Trophoblast cell (in vitro differentiated cells and primary cell): ENCODE results near the gene MMP25.

ENCODE experiments used
- DNase-seq, 2 donors: peaks; one replicate each; pipeline ENCODE4 v3.0.0-alpha.2; 2016
- H2AFZ ChIP-seq: 2 replicates; pipeline ENCODE4 v1.6.1; 2013; ENCODE audit warnings: low read length, moderate library complexity, mild to moderate bottlenecking; ENCODE audit not compliant: insufficient read depth, poor library complexity
- H2AK5ac ChIP-seq: 2 replicates; pipeline ENCODE4 v1.6.1; 2013; ENCODE audit warnings: mild to moderate bottlenecking, low read length
- H2BK120ac ChIP-seq: 2 replicates; pipeline ENCODE4 v1.6.1; 2013; ENCODE audit warnings: low read length, mild to moderate bottlenecking, moderate library complexity; ENCODE audit not compliant: insufficient read depth, poor library complexity
- H2BK12ac ChIP-seq: 2 replicates; pipeline ENCODE4 v1.6.1; 2013; ENCODE audit warnings: mild to moderate bottlenecking, low read length, moderate library complexity
- H2BK5ac ChIP-seq: 2 replicates; pipeline ENCODE4 v1.6.1; 2013; ENCODE audit warnings: low read length, low read depth, moderate library complexity, mild to moderate bottlenecking; ENCODE audit not compliant: poor library complexity
- H3K14ac ChIP-seq: 2 replicates; pipeline ENCODE4 v1.6.1; 2013; ENCODE audit warnings: mild to moderate bottlenecking, low read length
- H3K18ac ChIP-seq: 2 replicates; pipeline ENCODE4 v1.6.1; 2013; ENCODE audit warnings: mild to moderate bottlenecking, low read length
- H3K23ac ChIP-seq: 2 replicates; pipeline ENCODE4 v1.6.1; 2013; ENCODE audit warnings: low read length
- H3K27ac ChIP-seq: 2 replicates; pipeline ENCODE4 v1.5.1; 2013; ENCODE audit warnings: low read depth, mild to moderate bottlenecking, inconsistent platforms, low read length, moderate library complexity
- H3K27me3 ChIP-seq: 2 replicates; pipeline ENCODE4 v1.6.1; 2013; ENCODE audit warnings: inconsistent platforms, mild to moderate bottlenecking, low read length, moderate library complexity; ENCODE audit not compliant: insufficient read depth
- H3K36me3 ChIP-seq, 2 experiments: 1 replicate in 1 of 2; 2 replicates in 1 of 2; pipeline ENCODE4 v1.6.1; 2013; ENCODE audit warnings: low read length in 2 of 2, mild to moderate bottlenecking in 2 of 2, moderate library complexity in 1 of 2; ENCODE audit not compliant: insufficient read depth in 2 of 2, control insufficient read depth in 1 of 2
- H3K4ac ChIP-seq: 2 replicates; pipeline ENCODE4 v1.6.1; 2013; ENCODE audit warnings: low read depth, mild to moderate bottlenecking, low read length, moderate library complexity
- H3K4me1 ChIP-seq, 2 experiments: 1 replicate in 1 of 2; 2 replicates in 1 of 2; pipeline ENCODE4 v1.6.1; 2013; ENCODE audit warnings: low read length in 2 of 2, mild to moderate bottlenecking in 2 of 2, moderate library complexity in 1 of 2; ENCODE audit not compliant: insufficient read depth in 2 of 2, control insufficient read depth in 1 of 2
- H3K4me2 ChIP-seq: 2 replicates; pipeline ENCODE4 v1.6.1; 2013; ENCODE audit warnings: inconsistent platforms, mild to moderate bottlenecking, low read length, moderate library complexity
- H3K4me3 ChIP-seq: 2 replicates; pipeline ENCODE4 v1.5.1; 2013; ENCODE audit warnings: mild to moderate bottlenecking, low read depth, low read length, inconsistent platforms
- H3K79me1 ChIP-seq: one replicate; pipeline ENCODE4 v1.6.1; 2013; ENCODE audit warnings: low read length
- H3K79me2 ChIP-seq: 2 replicates; pipeline ENCODE4 v1.6.1; 2013; ENCODE audit warnings: low read length, mild to moderate bottlenecking; ENCODE audit not compliant: control insufficient read depth, insufficient read depth, poor library complexity
- H3K9ac ChIP-seq: 2 replicates; pipeline ENCODE4 v1.6.1; 2013; ENCODE audit warnings: mild to moderate bottlenecking, low read length
- H3K9me3 ChIP-seq: 2 replicates; pipeline ENCODE4 v1.6.1; 2013; ENCODE audit warnings: low read depth, mild to moderate bottlenecking, control low read depth, inconsistent platforms, low read length; ENCODE audit not compliant: insufficient read depth
- H4K12ac ChIP-seq: 2 replicates; pipeline ENCODE4 v1.6.1; 2013; ENCODE audit warnings: low read depth, mild to moderate bottlenecking, low read length, moderate library complexity
- H4K8ac ChIP-seq: 2 replicates; pipeline ENCODE4 v1.6.1; 2013; ENCODE audit warnings: low read depth, mild to moderate bottlenecking, low read length, moderate library complexity
- H4K91ac ChIP-seq: one replicate; pipeline ENCODE4 v1.6.1; 2013; ENCODE audit warnings: low read depth, mild to moderate bottlenecking, low read length, moderate library complexity
- WGBS: extraction: QIAGEN DNeasy Blood & Tissue Kit; methylation state at CpG from one replicate; pipeline ENCODE4 v1.1.7; 2013; ENCODE audit warnings: missing lambda C conversion rate; ENCODE audit not compliant: insufficient read length, insufficient coverage; ENCODE audit errors: extremely low coverage; 5-methylcytosine and 5-hydroxymethylcytosine counted together

The MMP25 gene

GRCh38 chr16:3022208-3022683, 24.1 kb upstream of the MMP25 start:
- no CpG with 5 or more reads among the region's 8 CpGs for WGBS
- peaks cover 17 to 18% of the 10 kb centered on the region in 2 experiments for H3K4me1 ChIP-seq
- H4K91ac ChIP-seq, result peak overlapping the region; percentile 97
- peak overlapping the region; percentile 95 for H2BK120ac ChIP-seq
- H3K4me2 ChIP-seq, result peak overlapping the region; percentile 80
- peak overlapping the region; percentile 17 for H2AFZ ChIP-seq
- peak overlapping the region; percentile 59 for H2AK5ac ChIP-seq
- H3K27me3 ChIP-seq, result no peaks in the 10 kb centered on the region
- no peak overlapping the region for H3K23ac ChIP-seq
- H4K12ac ChIP-seq, result peak overlapping the region; percentile 82
- peaks cover 31% of the 10 kb centered on the region for H3K79me2 ChIP-seq
- peak overlapping the region; percentile 92 for H3K4me3 ChIP-seq
- no peaks in the 10 kb centered on the region for H3K9me3 ChIP-seq
- H3K4ac ChIP-seq, result peak overlapping the region; percentile 85
- peak overlapping the region; percentile 89 for H3K9ac ChIP-seq
- peak overlapping the region; percentile 96 for H3K18ac ChIP-seq
- peak overlapping the region; percentile 98 for H2BK5ac ChIP-seq
- H3K36me3 ChIP-seq, result peaks cover 31 to 33% of the 10 kb centered on the region in 2 experiments
- H3K27ac ChIP-seq, result peak overlapping the region; percentile 100
- peak overlapping the region; percentile 81 for H2BK12ac ChIP-seq
- H3K14ac ChIP-seq, result peak overlapping the region; percentile 97
- DNase-seq, result peak; percentile 92 to 93
- H3K79me1 ChIP-seq, result peaks cover 44% of the 10 kb centered on the region
- H4K8ac ChIP-seq, result peak overlapping the region; percentile 90

GRCh38 chr16:3022684-3023414, 23.5 kb upstream of the MMP25 start:
- Histone ChIP-seq H4K8ac (peak overlapping the region; percentile 82), H2BK120ac (peak overlapping the region; percentile 74), H3K23ac (no peak overlapping the region), H3K4me2 (peak overlapping the region; percentile 80), H3K9me3 (no peaks in the 10 kb centered on the region), H3K79me1 (peaks cover 38% of the 10 kb centered on the region), H3K4me3 (peak overlapping the region; percentile 75), H3K18ac (peak overlapping the region; percentile 96), H2BK5ac (peak overlapping the region; percentile 96), H3K27me3 (no peaks in the 10 kb centered on the region), H3K36me3 (peaks cover 33 to 36% of the 10 kb centered on the region in 2 experiments), H4K91ac (peak overlapping the region; percentile 97), H3K4me1 (peaks cover 18 to 20% of the 10 kb centered on the region in 2 experiments), H4K12ac (peak overlapping the region; percentile 82), H2AFZ (peak overlapping the region; percentile 65), H3K79me2 (peaks cover 26% of the 10 kb centered on the region), H3K9ac (peak overlapping the region; percentile 61), H3K4ac (peak overlapping the region; percentile 83), H2AK5ac (peak overlapping the region; percentile 80), H2BK12ac (peak overlapping the region; percentile 81), H3K14ac (peak overlapping the region; percentile 97), H3K27ac (peak overlapping the region; percentile 100)
- no CpG with 5 or more reads among the region's 8 CpGs for WGBS
- DNase-seq, result no peak

GRCh38 chr16:3023415-3023668, 23.0 kb upstream of the MMP25 start:
- peak overlapping the region; percentile 96 for H3K18ac ChIP-seq
- H4K8ac ChIP-seq, result peak overlapping the region; percentile 82
- H2AFZ ChIP-seq, result peak overlapping the region; percentile 65
- peak overlapping the region; percentile 75 for H3K4me3 ChIP-seq
- peak overlapping the region; percentile 34 for H2BK12ac ChIP-seq
- peak overlapping the region; percentile 91 for H3K14ac ChIP-seq
- peak overlapping the region; percentile 80 for H3K4me2 ChIP-seq
- H3K27ac ChIP-seq, result peak overlapping the region; percentile 100
- H3K4ac ChIP-seq, result peak overlapping the region; percentile 83
- DNase-seq, result no peak
- peak overlapping the region; percentile 82 for H4K12ac ChIP-seq
- H3K79me1 ChIP-seq, result peaks cover 36% of the 10 kb centered on the region
- no CpG with 5 or more reads among the region's 6 CpGs for WGBS
- no peak overlapping the region for H3K23ac ChIP-seq
- H2BK5ac ChIP-seq, result peak overlapping the region; percentile 96
- H3K9me3 ChIP-seq, result no peaks in the 10 kb centered on the region
- H3K36me3 ChIP-seq, result peaks cover 33 to 36% of the 10 kb centered on the region in 2 experiments
- peaks cover 25% of the 10 kb centered on the region for H3K79me2 ChIP-seq
- peak overlapping the region; percentile 97 for H4K91ac ChIP-seq
- no peaks in the 10 kb centered on the region for H3K27me3 ChIP-seq
- peak overlapping the region; percentile 61 for H3K9ac ChIP-seq
- H2BK120ac ChIP-seq, result peak overlapping the region; percentile 67
- H3K4me1 ChIP-seq, result peaks cover 20 to 22% of the 10 kb centered on the region in 2 experiments
- H2AK5ac ChIP-seq, result peak overlapping the region; percentile 80

GRCh38 chr16:3023669-3024478, 22.5 kb upstream of the MMP25 start, which contains the start of the genes HCFC1R1 and THOC6:
HCFC1R1 (minus strand) TSS chr16:3023942; CDS start chr16:3023941, 1 bp downstream.
THOC6 (plus strand) TSS chr16:3024035; CDS start chr16:3024327, 292 bp downstream.
- WGBS, result no CpG with 5 or more reads among the region's 69 CpGs
- no peak within 1 kb of the TSS for H3K23ac ChIP-seq
- H3K14ac ChIP-seq, result peak within 1 kb of the TSS; percentile 97
- H3K9me3 ChIP-seq, result no peaks in the 10 kb centered on the region
- H3K9ac ChIP-seq, result peak within 1 kb of the TSS; percentile 81
- H3K79me1 ChIP-seq, result peaks cover 36% of the 10 kb centered on the region
- H4K12ac ChIP-seq, result peak within 1 kb of the TSS; percentile 82
- DNase-seq, result peak; percentile 99
- peak within 1 kb of the TSS; percentile 75 for H3K4me3 ChIP-seq
- peak within 1 kb of the TSS; percentile 80 for H2AK5ac ChIP-seq
- H2BK120ac ChIP-seq, result peak within 1 kb of the TSS; percentile 82
- peak within 1 kb of the TSS; percentile 80 for H3K4me2 ChIP-seq
- H3K36me3 ChIP-seq, result peaks cover 33 to 36% of the 10 kb centered on the region in 2 experiments
- peaks cover 18 to 22% of the 10 kb centered on the region in 2 experiments for H3K4me1 ChIP-seq
- H3K4ac ChIP-seq, result peak within 1 kb of the TSS; percentile 83
- H3K27me3 ChIP-seq, result no peaks in the 10 kb centered on the region
- peak within 1 kb of the TSS; percentile 96 for H2BK5ac ChIP-seq
- peak within 1 kb of the TSS; percentile 96 for H3K18ac ChIP-seq
- H2BK12ac ChIP-seq, result peak within 1 kb of the TSS; percentile 81
- peak within 1 kb of the TSS; percentile 95 for H4K8ac ChIP-seq
- peak within 1 kb of the TSS; percentile 100 for H3K27ac ChIP-seq
- H2AFZ ChIP-seq, result peak within 1 kb of the TSS; percentile 65
- H3K79me2 ChIP-seq, result peaks cover 25% of the 10 kb centered on the region
- H4K91ac ChIP-seq, result peak within 1 kb of the TSS; percentile 97
